ENCODE results near the gene OASL. TPM values are rescaled to one million over a fixed set of nuclear protein-coding genes. Genes with fewer than 3 reads are reported as not detected.

Gene OASL
- total RNA-seq, 1 experiment from 2014 or later, result not detected

- Histone ChIP-seq H3K9ac (ENCODE audit: extremely low read depth, insufficient read length, low read length) (no peak overlapping the region), H3K23me2 (ENCODE audit: insufficient read length, low read depth, low read length, poor library complexity, severe bottlenecking) (no peaks in the 10 kb centered on the region), H3K27me3 (ENCODE audit: insufficient read depth, low read length) (no peaks in the 10 kb centered on the region), H3K9me3 (ENCODE audit: control insufficient read depth, low read depth, low read length) (no peaks in the 10 kb centered on the region), H2BK5ac (ENCODE audit: insufficient read length, low read length) (no peak overlapping the region), H4K20me1 (ENCODE audit: control insufficient read depth, insufficient read depth, insufficient read length) (no peaks in the 10 kb centered on the region), H3K18ac (ENCODE audit: insufficient read length, low read depth, low read length) (no peak overlapping the region), H3K4me2 (ENCODE audit: insufficient read depth, insufficient read length, low read length) (no peak overlapping the region), H2BK20ac (ENCODE audit: low read depth, low read length, poor library complexity, severe bottlenecking) (no peak overlapping the region), H3K79me2 (ENCODE audit: insufficient read depth, low read length) (no peaks in the 10 kb centered on the region), H3K27ac (ENCODE audit: insufficient read length, low read depth, low read length) (no peak overlapping the region), H3K56ac (ENCODE audit: insufficient read length, low read depth, low read length) (no peak overlapping the region), H4K5ac (ENCODE audit: insufficient read length, low read depth, low read length) (no peak overlapping the region), H4K8ac (replicated peaks; ENCODE audit: insufficient read length, low read depth, low read length) (no peak overlapping the region), H3K23ac (ENCODE audit: insufficient read length, low read depth, low read length) (no peak overlapping the region), H2BK12ac (ENCODE audit: insufficient read length, low read depth, low read length) (no peak overlapping the region), H3K79me1 (ENCODE audit: insufficient read depth, low read depth, low read length, poor library complexity, severe bottlenecking) (no peaks in the 10 kb centered on the region), H2BK15ac (ENCODE audit: low read depth, low read length) (no peak overlapping the region; the same call in 1 of the 2 replicates), H2BK120ac (ENCODE audit: low read depth, low read length, poor library complexity, severe bottlenecking) (no peak overlapping the region), H4K91ac (ENCODE audit: insufficient read length, low read depth, low read length) (no peak overlapping the region), H3K4ac (ENCODE audit: low read depth, low read length) (no peak overlapping the region), H3K4me1 (ENCODE audit: insufficient read depth, low read length) (no peaks in the 10 kb centered on the region), H2AK5ac (ENCODE audit: insufficient read length, low read length) (no peak overlapping the region), H2AFZ (ENCODE audit: low read length) (no peak overlapping the region), H3K14ac (ENCODE audit: insufficient read depth, low read length) (no peak overlapping the region), H3T11ph (ENCODE audit: low read length) (no peak overlapping the region)
- no peak for DNase-seq
- no CpG with 5 or more reads among the region's 4 CpGs for WGBS (ENCODE audit: extremely low coverage, insufficient read length, low lambda C conversion rate)
- Mint-ChIP-seq H3K27ac (no peak overlapping the region), H3K27me3 (ENCODE audit: low read depth) (peaks cover 35% of the 10 kb centered on the region), H3K36me3 (ENCODE audit: insufficient read depth in 1 of 3, low read depth in 3 of 3) (no peaks in the 10 kb centered on the region), H3K9me3 (no peaks in the 10 kb centered on the region; a peak in 1 of 5 replicates), H3K4me1 (0 out of 4 replicates have a peak, but pooled peaks cover 0 to 2% of the 10 kb centered on the region in 2 experiments), H3K4me3 (no peak overlapping the region)
- TF ChIP-seq CTCF (conservative IDR thresholded peaks at IDR 0.05), result no peak
Observed at GRCh38 chr12:121043067-121043466, 4.0 kb upstream of the OASL start.

All from H9 (cell line).